Vagina (tissue), 2 donors: ENCODE data around the gene ATP5IF1.

Experiments used
- POLR2AphosphoS5 ChIP-seq, 2 donors: sonication (generic); formaldehyde crosslinking; IDR thresholded peaks; one replicate each; pipeline ENCODE4 v1.9.0; 2017; ENCODE audit warnings: antibody characterized with exemption in 2 of 2, mild to moderate bottlenecking in 2 of 2, low read depth in 1 of 2; ENCODE audit not compliant: insufficient read depth in 1 of 2
- TF ChIP-seq, protein P1 (sequence below), 3 experiments: fragments of 450-650 bp in 2 of 3; fragments of 200-600 bp in 1 of 3; sonication (generic) in 1 of 3; IDR thresholded peaks; one replicate each; pipeline ENCODE4 v1.5.1; 2017 to 2019; ENCODE audit warnings: antibody characterized with exemption in 3 of 3, mild to moderate bottlenecking in 2 of 3, moderate library complexity in 2 of 3

DNA sequence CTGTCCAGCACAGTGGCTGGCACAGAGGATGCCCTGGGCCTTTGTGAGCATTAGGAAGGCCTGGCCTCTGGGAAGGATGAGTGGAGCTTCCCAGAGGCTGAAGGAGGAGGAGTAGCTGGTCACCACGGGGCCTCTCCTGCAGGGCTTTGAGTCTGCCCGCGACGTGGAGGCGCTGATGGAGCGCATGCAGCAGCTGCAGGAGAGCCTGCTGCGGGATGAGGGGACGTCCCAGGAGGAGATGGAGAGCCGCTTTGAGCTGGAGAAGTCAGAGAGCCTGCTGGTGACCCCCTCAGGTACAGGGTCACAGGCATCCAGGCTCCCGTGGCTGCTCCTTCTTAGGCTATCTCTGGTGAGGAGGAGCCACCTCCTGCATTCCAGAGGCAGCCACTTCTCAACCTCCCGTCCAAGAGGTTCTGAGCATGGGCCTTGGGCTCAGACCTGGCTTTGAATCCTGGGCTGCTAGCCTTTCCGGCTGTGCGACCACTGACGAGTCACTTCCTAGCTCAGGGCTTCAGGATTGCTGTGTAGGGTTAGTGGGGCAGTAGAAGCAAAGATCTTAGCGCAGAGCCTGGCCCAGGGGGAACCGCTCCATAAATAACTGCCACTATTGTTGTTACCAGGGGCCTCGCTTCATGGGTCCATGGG is 37.4 kb downstream of the ATP5IF1 start:
- TF ChIP-seq, protein P1, sequence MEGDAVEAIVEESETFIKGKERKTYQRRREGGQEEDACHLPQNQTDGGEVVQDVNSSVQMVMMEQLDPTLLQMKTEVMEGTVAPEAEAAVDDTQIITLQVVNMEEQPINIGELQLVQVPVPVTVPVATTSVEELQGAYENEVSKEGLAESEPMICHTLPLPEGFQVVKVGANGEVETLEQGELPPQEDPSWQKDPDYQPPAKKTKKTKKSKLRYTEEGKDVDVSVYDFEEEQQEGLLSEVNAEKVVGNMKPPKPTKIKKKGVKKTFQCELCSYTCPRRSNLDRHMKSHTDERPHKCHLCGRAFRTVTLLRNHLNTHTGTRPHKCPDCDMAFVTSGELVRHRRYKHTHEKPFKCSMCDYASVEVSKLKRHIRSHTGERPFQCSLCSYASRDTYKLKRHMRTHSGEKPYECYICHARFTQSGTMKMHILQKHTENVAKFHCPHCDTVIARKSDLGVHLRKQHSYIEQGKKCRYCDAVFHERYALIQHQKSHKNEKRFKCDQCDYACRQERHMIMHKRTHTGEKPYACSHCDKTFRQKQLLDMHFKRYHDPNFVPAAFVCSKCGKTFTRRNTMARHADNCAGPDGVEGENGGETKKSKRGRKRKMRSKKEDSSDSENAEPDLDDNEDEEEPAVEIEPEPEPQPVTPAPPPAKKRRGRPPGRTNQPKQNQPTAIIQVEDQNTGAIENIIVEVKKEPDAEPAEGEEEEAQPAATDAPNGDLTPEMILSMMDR (IDR thresholded peaks at IDR 0.05) = no peak
- TF ChIP-seq POLR2AphosphoS5 (IDR thresholded peaks at IDR 0.05; ENCODE audit: insufficient read depth in 1 of 2, low read depth in 1 of 2) = no peak
